GM12872 (cell line): ENCODE data around the gene APOO.

ENCODE experiments used
- TF ChIP-seq, protein P1 (sequence below): IDR thresholded peaks from 3 replicates; pipeline ENCODE4 v1.5.1; 2011; ENCODE audit warnings: low read depth, mild to moderate bottlenecking, low read length, moderate library complexity; ENCODE audit not compliant: insufficient read depth

APOO gene

GRCh38 chrX:23926015-23926414 lies 18.3 kb upstream of the APOO start:
- TF ChIP-seq, protein P1, sequence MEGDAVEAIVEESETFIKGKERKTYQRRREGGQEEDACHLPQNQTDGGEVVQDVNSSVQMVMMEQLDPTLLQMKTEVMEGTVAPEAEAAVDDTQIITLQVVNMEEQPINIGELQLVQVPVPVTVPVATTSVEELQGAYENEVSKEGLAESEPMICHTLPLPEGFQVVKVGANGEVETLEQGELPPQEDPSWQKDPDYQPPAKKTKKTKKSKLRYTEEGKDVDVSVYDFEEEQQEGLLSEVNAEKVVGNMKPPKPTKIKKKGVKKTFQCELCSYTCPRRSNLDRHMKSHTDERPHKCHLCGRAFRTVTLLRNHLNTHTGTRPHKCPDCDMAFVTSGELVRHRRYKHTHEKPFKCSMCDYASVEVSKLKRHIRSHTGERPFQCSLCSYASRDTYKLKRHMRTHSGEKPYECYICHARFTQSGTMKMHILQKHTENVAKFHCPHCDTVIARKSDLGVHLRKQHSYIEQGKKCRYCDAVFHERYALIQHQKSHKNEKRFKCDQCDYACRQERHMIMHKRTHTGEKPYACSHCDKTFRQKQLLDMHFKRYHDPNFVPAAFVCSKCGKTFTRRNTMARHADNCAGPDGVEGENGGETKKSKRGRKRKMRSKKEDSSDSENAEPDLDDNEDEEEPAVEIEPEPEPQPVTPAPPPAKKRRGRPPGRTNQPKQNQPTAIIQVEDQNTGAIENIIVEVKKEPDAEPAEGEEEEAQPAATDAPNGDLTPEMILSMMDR = no peak

DNA sequence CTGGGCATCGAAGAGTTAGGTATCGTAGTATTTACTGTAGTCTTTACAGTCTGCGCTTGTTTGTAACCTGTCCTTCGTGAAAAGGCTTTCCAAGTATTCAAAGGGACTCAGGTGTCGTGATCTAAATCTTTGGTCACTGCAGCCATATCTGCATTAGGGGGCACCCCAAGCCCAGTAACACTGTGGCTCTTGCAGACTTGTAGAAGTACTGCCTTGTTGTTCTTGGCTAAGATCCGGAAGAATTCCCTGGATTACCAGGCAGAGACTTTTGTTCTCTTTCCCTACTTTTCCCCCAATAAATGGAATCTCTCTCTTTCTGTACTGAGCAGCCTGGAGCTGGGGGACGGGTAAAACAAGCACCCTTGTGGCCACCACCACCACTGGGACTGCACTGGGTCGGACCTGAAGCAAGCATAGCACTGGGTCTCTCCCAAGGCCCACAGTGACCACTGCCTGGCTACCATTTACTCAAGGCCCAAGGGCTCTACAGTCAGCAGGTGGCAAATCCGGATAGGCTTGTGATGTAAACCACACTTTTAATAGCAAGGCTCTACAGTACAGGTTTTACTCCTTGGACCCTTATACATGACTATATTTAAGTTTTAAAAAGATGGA lies 12.1 kb upstream of the APOO start:
- TF ChIP-seq, protein P1 = no peak

GRCh38 chrX:23919148-23919547 lies 11.4 kb upstream of the APOO start:
- TF ChIP-seq, protein P1 = no peak

DNA sequence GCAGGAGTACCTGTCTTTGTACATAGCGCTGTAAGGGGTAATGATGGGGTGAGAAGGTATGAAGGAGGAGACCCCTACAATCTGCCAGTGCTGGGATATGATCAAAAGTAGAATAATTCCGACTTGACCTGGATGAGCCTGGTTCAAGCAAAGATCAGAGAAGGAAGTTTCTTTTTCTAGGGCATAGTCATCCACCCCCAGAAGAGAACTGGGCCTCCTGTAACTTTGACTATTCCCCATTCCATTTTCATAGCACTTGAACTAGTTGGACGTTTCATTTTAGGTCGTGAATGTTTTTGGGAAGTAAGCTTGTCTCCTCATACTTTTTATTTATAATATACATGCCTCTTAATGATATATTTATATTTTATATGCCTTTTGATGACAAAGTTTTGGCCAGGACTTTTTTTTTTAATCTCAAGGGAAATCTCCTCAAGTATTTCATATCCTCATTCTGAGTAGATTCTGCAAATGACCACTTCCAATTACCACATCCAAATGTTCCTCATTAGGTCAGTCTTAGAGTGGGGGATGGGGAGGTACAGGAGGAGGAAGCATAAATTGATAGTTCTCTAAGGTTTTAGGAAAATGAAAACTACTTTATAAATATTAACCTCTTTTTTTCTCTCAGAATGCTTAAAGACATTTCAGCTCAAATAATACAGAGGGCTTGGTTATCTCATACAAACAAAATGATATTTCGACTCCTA lies 3.5 kb upstream of the APOO start:
- TF ChIP-seq, protein P1 = no peak

DNA sequence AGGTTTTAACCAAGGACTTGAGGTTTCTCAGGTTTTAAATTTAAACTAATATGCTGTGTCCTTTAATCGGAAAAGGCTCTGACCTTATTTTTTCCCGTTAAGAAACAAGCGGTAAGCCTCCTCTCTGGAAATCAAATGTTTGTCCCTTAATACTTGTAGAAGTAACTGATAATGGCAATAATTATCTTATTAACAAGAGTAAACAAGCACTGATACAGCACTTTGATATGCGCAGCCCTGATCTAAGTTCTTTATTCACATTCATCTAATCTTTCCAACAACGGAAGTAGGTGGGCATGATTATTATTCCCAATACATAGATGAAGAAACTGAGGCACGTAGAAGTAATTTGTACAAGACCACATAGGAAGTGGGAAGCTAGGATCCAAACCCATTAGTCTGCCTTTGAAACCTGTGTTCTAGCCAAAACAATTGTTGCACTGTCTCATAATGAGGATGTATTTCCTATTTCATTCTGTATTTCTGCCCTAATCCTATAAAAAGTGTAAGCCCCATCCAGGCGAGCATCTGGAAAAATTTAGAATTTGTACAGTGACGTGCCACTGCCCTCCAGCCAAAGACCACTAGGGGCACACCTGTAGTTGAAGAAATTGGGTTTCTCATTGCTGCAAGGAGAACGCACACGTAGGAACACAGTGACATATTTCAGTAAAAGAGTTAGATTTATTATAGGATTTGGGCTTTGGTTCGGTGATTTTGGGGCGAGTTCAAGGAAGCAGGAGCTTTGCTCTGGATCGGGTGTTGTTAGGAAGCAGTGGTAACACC lies 674 bp upstream of the APOO start:
- TF ChIP-seq, protein P1 = peak; percentile 64

DNA sequence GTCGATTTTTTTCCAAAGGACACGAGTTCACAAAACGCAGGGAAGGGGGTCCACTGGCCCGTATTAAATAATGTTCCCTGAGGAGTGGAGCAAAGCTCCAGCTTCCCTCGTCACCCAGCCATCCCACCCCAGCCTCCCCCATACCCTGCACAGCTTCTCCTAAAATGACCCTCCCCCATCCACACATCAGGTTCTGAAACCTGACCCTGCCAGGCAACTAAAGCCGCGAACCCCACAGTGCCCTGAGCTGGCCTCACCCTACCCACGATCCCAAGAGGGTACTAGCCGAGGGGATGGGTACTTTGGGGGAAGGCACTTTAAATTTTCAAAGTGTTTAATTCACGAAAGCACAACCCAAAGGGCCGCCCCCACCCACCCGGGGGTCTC lies 634 bp downstream of the APOO start:
- TF ChIP-seq, protein P1 = no peak

- TF ChIP-seq, protein P1 = no peak
These were observed 3.6 kb downstream of the APOO start for GRCh38 chrX:23904096-23904495.
